H1 (cell line): ENCODE results near the gene PCDH9. TPM values are rescaled to one million over a fixed set of nuclear protein-coding genes. Genes with fewer than 3 reads are reported as not detected.
"Not testable (repeated sequence)": the region's sequence is repeated elsewhere in the genome, so short reads cannot be mapped to it uniquely, and the experiment has no call there.

Experiments
- CTCF ChIA-PET: fragments of 300-600 bp; sonication (Branson Sonifier 250); formaldehyde crosslinking; loops from one replicate; lab custom pipeline; 2021; ENCODE audit not compliant: partially characterized antibody; lab: Charles Lee
- POLR2A ChIA-PET: fragments of 300-600 bp; sonication (Branson Sonifier 250); formaldehyde crosslinking; loops from one replicate; lab custom pipeline; 2021; ENCODE audit warnings: inconsistent platforms; ENCODE audit not compliant: partially characterized antibody; lab: Charles Lee
- DNase-seq, 2 experiments: peaks; one replicate each; pipeline versions ENCODE4 v3.0.0 to v3.0.0-alpha.2; 2010 to 2022; ENCODE audit warnings: low spot score in 2 of 2, low read depth in 1 of 2, mixed read lengths in 1 of 2
- FAIRE-seq: peaks from 2 replicates; lab custom pipeline; 2011; peaks lifted over from hg19 to GRCh38; lab: Jason Lieb, UNC
- H2AFZ ChIP-seq: 2 replicates; pipeline ENCODE4 v1.8.1; 2012; ENCODE audit warnings: low read length, inconsistent platforms
- H2AK5ac ChIP-seq: 2 replicates; pipeline ENCODE4 v1.6.1; 2013; ENCODE audit warnings: low read depth, low read length
- H2BK120ac ChIP-seq: replicated peaks from 2 replicates; pipeline ENCODE3; 2013; ENCODE audit warnings: low read depth, low read length, inconsistent platforms
- H2BK12ac ChIP-seq: 2 replicates; pipeline ENCODE4 v1.6.1; 2013; ENCODE audit warnings: low read depth, low read length
- H2BK15ac ChIP-seq: 2 replicates; pipeline ENCODE4 v1.6.1; 2013; ENCODE audit warnings: low read length
- H2BK20ac ChIP-seq: 2 replicates; pipeline ENCODE4 v1.6.1; 2013; ENCODE audit warnings: low read length
- H2BK5ac ChIP-seq: 2 replicates; pipeline ENCODE4 v1.6.1; 2013; ENCODE audit warnings: low read depth, low read length
- H3K14ac ChIP-seq: 2 replicates; pipeline ENCODE4 v1.6.1; 2013; ENCODE audit warnings: inconsistent platforms; ENCODE audit not compliant: insufficient read length
- H3K18ac ChIP-seq: 2 replicates; pipeline ENCODE4 v1.6.1; 2013; ENCODE audit warnings: low read length; ENCODE audit errors: extremely low read depth
- H3K23ac ChIP-seq: 2 replicates; pipeline ENCODE4 v1.6.1; 2013; ENCODE audit warnings: inconsistent platforms; ENCODE audit not compliant: insufficient read length
- H3K23me2 ChIP-seq: 2 replicates; pipeline ENCODE4 v1.6.1; 2013; ENCODE audit warnings: low read depth, low read length
- H3K27ac ChIP-seq: 2 replicates; pipeline ENCODE4 v1.6.1; 2011; ENCODE audit warnings: low read depth, low read length, inconsistent platforms
- H3K27me3 ChIP-seq, 4 experiments: replicated peaks in 1 of 4; 1 replicate in 1 of 4; 2 replicates in 3 of 4; pipeline versions ENCODE4 v1.6.1 to v1.8.1; 2011 to 2013; ENCODE audit warnings: low read length in 3 of 4, mild to moderate bottlenecking in 3 of 4, inconsistent platforms in 2 of 4, mixed read lengths in 2 of 4, moderate library complexity in 1 of 4; ENCODE audit not compliant: control insufficient read depth in 3 of 4, insufficient read depth in 3 of 4; ENCODE audit errors: extremely low read depth in 1 of 4
- H3K36me3 ChIP-seq, 4 experiments: 2 replicates each; pipeline versions ENCODE4 v1.6.1 to v1.8.1; 2011 to 2013; ENCODE audit warnings: mild to moderate bottlenecking in 4 of 4, low read length in 3 of 4, moderate library complexity in 2 of 4, control low read depth in 1 of 4, inconsistent platforms in 1 of 4; ENCODE audit not compliant: insufficient read depth in 4 of 4, control insufficient read depth in 2 of 4
- H3K4ac ChIP-seq: replicated peaks from 2 replicates; pipeline ENCODE3; 2013; ENCODE audit warnings: low read length, low read depth, mixed read lengths, inconsistent platforms; ENCODE audit not compliant: insufficient read length
- H3K4me1 ChIP-seq, 4 experiments: replicated peaks in 1 of 4; 1 replicate in 1 of 4; 2 replicates in 3 of 4; pipeline versions ENCODE4 v1.6.1 to v1.8.1; 2011 to 2013; ENCODE audit warnings: low read length in 3 of 4, inconsistent platforms in 2 of 4, mixed read lengths in 1 of 4; ENCODE audit not compliant: insufficient read depth in 4 of 4, control insufficient read depth in 3 of 4
- H3K4me2 ChIP-seq, 2 experiments: 2 replicates each; pipeline versions ENCODE4 v1.6.1 to v1.8.1; 2011 to 2013; ENCODE audit warnings: low read depth in 2 of 2, low read length in 2 of 2, control low read depth in 1 of 2, inconsistent platforms in 1 of 2, mild to moderate bottlenecking in 1 of 2; ENCODE audit not compliant: insufficient read depth in 1 of 2
- H3K4me3 ChIP-seq, 4 experiments: fragments of 200-600, 300-600 bp in 1 of 4; sonication (generic), shearing (Covaris generic), sonication (Bioruptor Twin) in 1 of 4; 2 replicates each; pipeline versions ENCODE4 v1.5.1 to v1.8.1; 2011 to 2016; ENCODE audit warnings: low read length in 4 of 4, low read depth in 3 of 4, control low read depth in 2 of 4, inconsistent platforms in 2 of 4, mild to moderate bottlenecking in 2 of 4, mixed read lengths in 1 of 4, moderate library complexity in 1 of 4; ENCODE audit not compliant: insufficient read depth in 2 of 4; ENCODE audit errors: extremely low read depth in 1 of 4
- H3K56ac ChIP-seq: replicated peaks from 2 replicates; pipeline ENCODE3; 2013; ENCODE audit warnings: low read depth, mild to moderate bottlenecking, mixed read lengths, low read length, inconsistent platforms; ENCODE audit not compliant: insufficient read length
- H3K79me1 ChIP-seq: 2 replicates; pipeline ENCODE4 v1.6.1; 2013; ENCODE audit warnings: low read depth, low read length, control low read depth
- H3K79me2 ChIP-seq, 2 experiments: 2 replicates each; pipeline versions ENCODE4 v1.6.1 to v1.8.1; 2012 to 2013; ENCODE audit warnings: low read length in 2 of 2, mild to moderate bottlenecking in 2 of 2, inconsistent platforms in 1 of 2; ENCODE audit not compliant: insufficient read depth in 2 of 2, control insufficient read depth in 1 of 2
- H3K9ac ChIP-seq, 4 experiments: replicated peaks in 1 of 4; 1 replicate in 1 of 4; 2 replicates in 3 of 4; pipeline versions ENCODE4 v1.6.1 to v1.8.1; 2011 to 2013; ENCODE audit warnings: low read depth in 3 of 4, low read length in 3 of 4, control low read depth in 2 of 4, mild to moderate bottlenecking in 2 of 4, moderate library complexity in 2 of 4, inconsistent platforms in 1 of 4; ENCODE audit errors: extremely low read depth in 1 of 4
- H3K9me3 ChIP-seq, 2 experiments: 2 replicates each; pipeline versions ENCODE4 v1.6.1 to v1.8.1; 2012 to 2013; ENCODE audit warnings: mild to moderate bottlenecking in 2 of 2, moderate library complexity in 2 of 2, control low read depth in 1 of 2, inconsistent platforms in 1 of 2, low read depth in 1 of 2, low read length in 1 of 2, mixed read lengths in 1 of 2; ENCODE audit not compliant: insufficient read depth in 2 of 2
- H4K20me1 ChIP-seq, 2 experiments: replicated peaks in 1 of 2; 2 replicates each; pipeline versions ENCODE3 to v1.8.1; 2011 to 2013; ENCODE audit warnings: inconsistent platforms in 2 of 2, low read length in 2 of 2, mild to moderate bottlenecking in 1 of 2; ENCODE audit not compliant: insufficient read depth in 2 of 2, control insufficient read depth in 1 of 2
- H4K5ac ChIP-seq: 2 replicates; pipeline ENCODE4 v1.6.1; 2013; ENCODE audit warnings: low read length, low read depth, mixed read lengths, inconsistent platforms; ENCODE audit not compliant: insufficient read length
- H4K8ac ChIP-seq: 2 replicates; pipeline ENCODE4 v1.8.0; 2013; ENCODE audit warnings: mild to moderate bottlenecking, moderate library complexity, low read length, inconsistent platforms; ENCODE audit not compliant: insufficient read depth; ENCODE audit errors: extremely low read depth
- H4K91ac ChIP-seq: replicated peaks from 2 replicates; pipeline ENCODE3; 2013; ENCODE audit warnings: low read length, mixed read lengths, inconsistent platforms; ENCODE audit not compliant: insufficient read length
- WGBS, 2 experiments: shearing (Covaris generic) in 1 of 2; methylation state at CpG; one replicate each; pipeline versions ENCODE4 v1.1.6 to v1.1.7; 2013 to 2015; ENCODE audit warnings: low lambda C conversion rate in 2 of 2, mixed read lengths in 2 of 2, inconsistent platforms in 1 of 2, low coverage in 1 of 2, missing lambda C conversion rate in 1 of 2; ENCODE audit not compliant: insufficient replicate concordance in 2 of 2, insufficient coverage in 1 of 2, insufficient read length in 1 of 2; ENCODE audit errors: extremely low coverage in 1 of 2, missing lambda C conversion rate in 1 of 2; 5-methylcytosine and 5-hydroxymethylcytosine counted together
- polyA plus RNA-seq, 7 experiments: library from polyadenylated mRNA; depleted of rRNA in 3 of 7; stranded (reverse) in 5 of 7; unstranded in 2 of 7; fragments of >200 nt in 5 of 7; fragments of 200-250 nt in 2 of 7; gene quantifications; 1 replicate in 5 of 7; 2 replicates in 1 of 7; 4 replicates in 1 of 7; pipeline versions ENCODE4 v1.2.1 to v1.2.3, GENCODE V29; 2011 to 2013; ENCODE audit warnings: missing spikeins in 2 of 7, mixed read lengths in 2 of 7
- total RNA-seq: library from RNA; stranded (reverse); fragmentation: NEBNext Ultra II Directional; extraction: Animal tissue kit (Norgen Biotek cat#: 25700); gene quantifications from 2 replicates; pipeline ENCODE4 v1.2.1, GENCODE V29; 2021

Gene PCDH9
- total and polyA plus RNA-seq, 2 of the 8 experiments (the other 6 are each of a cell fraction or from before 2014, with no cell fraction given), result 0.12 to 0.60 TPM

- FAIRE-seq, H3K27me3 ChIP-seq, H3K4me2 ChIP-seq, H3K27ac ChIP-seq, H4K5ac ChIP-seq, H3K23ac ChIP-seq, H3K9me3 ChIP-seq, H3K79me2 ChIP-seq, H2BK120ac ChIP-seq, DNase-seq, H2BK15ac ChIP-seq, H3K4me1 ChIP-seq, H4K91ac ChIP-seq, H3K36me3 ChIP-seq, H2BK12ac ChIP-seq, H2BK5ac ChIP-seq, H3K79me1 ChIP-seq, H3K23me2 ChIP-seq, H4K20me1 ChIP-seq, H2BK20ac ChIP-seq, H2AFZ ChIP-seq, H3K18ac ChIP-seq, H3K56ac ChIP-seq, H2AK5ac ChIP-seq, H4K8ac ChIP-seq, H3K14ac ChIP-seq, POLR2A ChIA-PET, H3K4me3 ChIP-seq, H3K9ac ChIP-seq, H3K4ac ChIP-seq: not testable (repeated sequence)
- WGBS, 2 experiments, result 97% methylated on average over 27 of the region's 31 CpGs; no CpG with 5 or more reads in 1 of the 2 experiments
- CTCF ChIA-PET, result interaction anchor here (0.8 kb wide), 1 partner anchor 21 kb away, joined by 4 read pairs; no protein-coding TSS in a partner anchor
Measured at GRCh38 chr13:66621906-66622447, 608.2 kb downstream of the PCDH9 start.
